ENCODE measurements around the gene RANBP3L.

RANBP3L gene

DNA sequence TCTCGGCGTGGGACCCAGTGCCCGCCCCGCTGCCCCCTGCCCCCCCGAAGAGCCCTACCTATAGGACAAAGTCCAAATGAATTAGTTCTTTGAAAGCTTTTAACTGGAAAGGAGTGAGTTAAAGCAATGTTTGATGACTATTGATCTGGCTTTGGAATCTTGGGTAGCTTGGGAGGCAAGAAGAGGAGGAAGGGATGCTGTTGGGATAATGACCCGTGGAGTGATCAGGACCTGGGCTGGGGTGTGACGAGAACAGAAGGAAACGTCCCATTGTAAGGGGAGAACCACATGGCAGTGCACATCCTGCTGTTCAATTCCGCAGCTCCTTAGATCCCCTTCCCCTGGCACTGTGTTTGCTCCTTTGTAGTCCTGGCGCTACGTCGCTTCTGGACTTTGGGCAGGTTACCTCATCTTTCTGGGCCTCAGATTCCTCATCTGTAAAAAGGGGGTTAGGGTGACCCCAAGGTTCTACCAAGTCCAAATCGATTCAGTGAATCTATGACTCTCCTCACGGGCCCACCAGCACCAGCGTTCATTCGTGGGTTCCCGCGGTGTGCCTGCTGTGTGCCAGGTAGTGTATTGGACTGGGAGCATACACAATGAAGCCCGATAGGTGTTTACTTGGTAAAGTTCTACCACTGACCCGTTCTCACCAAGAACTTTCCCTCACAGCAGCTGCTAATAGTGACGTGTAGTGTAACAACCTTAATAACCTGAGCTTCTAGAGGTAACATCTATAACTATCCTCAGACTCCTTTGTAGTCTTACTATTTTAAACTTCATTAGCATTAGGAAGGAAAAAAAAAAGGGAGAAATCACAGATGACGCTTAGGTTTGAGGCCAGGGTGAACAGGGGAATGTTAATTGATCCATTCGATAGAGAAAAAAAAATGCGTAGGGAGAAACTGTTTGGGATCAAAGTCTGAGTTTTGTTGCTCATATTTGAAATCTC is 58.9 kb downstream of the RANBP3L start:
- DNase-seq = no peak

DNA sequence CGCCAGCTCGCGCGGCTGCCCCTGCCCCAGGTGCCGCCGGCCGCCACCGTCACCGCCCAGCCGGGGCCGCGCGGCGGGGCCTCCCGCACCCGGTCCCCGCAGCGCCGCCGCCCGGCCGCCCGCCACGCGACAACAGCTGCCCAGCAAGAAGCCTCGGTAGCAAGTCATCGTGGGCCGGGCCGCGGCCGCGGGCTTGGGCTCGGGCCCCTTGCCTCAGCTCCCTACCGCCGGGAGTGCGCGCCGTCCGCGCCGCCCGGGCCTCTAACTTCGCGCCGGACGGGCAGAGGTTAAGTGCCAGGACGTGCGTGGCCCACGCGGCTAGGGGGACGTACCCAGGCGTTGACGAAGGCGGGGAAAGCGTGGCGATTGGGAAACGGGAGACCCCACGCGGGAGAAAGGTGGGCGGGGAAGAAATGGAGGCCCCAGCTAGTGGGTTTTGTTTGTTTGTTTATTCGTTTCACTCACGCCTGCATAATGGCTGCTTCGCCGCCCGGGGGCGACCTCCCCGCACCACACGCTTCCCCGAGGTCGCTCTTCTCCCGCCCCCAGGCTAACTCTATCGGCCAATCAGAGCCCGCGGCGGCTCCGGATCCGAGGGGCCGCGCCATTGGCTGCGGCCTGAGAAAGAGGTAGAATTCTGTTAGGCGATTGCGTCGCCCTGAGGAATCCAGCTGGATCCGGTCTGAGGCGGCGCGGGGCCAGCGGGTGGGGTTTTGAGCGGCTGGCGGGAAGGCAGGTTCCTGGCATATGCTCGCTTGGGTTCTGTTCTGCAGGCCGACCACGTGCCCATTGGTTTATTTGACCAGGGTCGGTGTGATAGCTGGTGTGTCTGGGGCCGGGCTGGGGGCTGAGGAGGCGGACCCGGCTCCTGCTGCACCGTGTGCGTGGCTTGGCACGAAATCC is 59.8 kb downstream of the RANBP3L start, which contains the start of gene NADK2:
TSS of gene NADK2 (minus strand) at position 295 of the 903 bp plus-strand sequence. CDS start at position 168, 127 bp downstream.
- peak; percentile 94 to 95 for DNase-seq

DNA sequence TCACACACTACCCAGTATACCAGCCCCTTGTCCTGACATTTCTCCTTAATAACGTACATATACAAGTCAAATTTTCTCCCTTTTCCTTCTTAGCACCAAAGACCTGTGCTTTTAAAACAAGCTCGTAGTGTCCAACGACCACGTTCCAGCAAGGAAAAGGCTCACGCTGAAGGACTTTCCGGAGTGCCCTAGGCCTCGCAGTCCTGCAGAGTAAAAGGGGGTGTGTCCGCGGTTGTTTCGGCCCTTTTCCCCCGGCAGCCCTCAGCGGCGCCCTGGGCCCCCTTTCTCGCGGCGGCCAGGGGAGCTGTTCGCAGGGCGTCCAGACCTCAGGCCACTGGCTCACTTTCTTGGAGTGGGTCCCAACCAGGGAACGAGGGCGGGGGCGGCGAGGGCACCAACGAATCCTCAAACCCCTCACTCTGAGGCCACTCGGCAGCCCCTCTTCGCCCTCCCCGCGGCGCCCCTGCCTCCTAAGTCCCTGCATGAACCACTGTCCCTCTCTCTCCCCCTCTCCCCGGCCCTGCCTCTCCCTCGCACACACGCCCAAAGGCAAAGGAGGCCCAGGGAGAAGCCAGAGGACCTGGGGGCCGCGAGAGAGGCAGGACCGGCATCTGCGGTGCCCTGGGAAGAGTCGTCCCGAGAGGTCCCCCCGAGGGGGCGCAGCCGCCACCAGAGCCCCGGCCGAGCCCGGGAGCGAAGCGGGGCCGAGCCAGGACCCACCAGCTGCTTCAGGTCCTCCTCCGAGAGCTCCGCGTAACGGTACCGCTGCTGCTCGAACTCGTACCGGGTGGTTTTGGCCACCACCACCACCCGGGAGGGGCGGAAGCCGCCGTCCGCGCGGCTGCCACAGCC is 60.7 kb downstream of the RANBP3L start:
- peak; percentile 10 to 16 for DNase-seq

DNA sequence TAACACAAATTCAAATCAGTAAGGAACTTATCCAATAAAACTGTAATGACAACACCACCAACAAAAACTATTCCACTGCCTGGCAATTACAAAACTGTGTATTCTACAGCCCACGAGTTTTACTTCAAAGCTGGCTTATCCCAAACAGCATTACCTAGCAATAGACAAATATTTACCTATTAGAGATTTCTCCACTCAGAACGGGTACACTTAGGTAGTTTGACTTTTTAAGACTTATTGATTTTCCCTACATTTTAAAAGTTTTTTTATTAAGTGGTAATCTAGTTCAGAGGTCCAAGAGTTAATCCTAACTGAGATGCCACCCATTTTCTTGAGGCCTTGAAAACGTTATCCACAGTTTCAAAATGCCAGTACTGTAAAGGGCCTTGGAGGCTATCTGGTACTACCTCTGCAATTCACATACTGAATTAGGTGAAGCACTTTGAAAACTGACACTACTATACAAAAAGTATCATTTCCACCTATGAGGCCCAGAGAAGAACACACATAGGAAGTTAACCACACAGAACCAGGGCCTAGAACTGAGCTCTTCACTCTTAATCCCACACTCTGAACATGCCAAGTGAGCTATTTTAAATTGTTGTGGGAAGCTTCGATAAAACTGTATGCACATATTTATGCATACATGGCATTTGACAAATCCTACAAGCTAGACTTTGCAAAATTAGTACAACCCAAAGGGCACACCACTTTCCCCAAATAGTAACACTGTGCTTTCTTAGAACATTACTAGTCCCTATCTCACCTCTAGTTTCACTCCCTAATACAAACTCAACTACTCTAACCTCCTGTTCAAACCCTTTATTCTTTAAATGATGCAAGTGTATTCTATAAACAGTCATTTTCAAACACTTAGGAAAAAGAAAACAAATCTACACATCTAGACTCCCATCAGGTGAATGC is 62.1 kb downstream of the RANBP3L start:
- DNase-seq = peak in 1 of 2 donors; percentile 5

DNA sequence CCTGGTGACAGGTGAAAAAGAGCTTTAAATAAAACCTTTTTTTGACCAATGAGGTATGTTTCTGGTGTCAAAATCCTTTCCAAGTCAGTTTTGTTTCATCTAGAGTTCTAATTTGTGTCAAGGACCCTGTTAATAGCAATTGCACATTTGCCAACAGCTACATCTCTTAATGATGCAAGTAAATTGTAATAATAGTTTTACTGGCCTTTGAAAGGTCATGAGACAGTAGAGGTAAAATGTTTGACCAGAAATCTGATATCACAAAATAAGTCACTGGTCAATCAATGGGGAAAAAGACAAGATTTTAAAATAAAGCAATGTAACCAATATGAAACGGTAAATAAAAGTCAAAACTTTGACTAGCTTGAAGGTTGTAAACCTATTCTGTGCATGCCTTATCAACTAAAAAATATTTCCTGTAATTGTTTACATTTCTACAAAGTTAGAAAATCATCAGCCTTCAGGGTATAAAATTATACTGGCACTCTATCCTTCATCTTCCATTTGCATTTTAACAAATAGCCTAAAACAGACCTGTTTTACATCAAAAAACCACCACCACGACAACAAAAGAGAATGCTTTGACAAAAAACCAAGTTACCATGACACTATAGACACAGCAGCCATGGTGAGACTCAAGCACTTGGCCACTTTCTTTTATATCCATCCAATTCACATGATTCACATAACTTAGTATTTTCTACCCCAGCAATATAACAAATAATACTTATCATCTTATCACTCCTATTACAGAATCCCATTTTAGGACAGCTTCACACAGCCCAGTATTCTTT is 63.0 kb downstream of the RANBP3L start:
- DNase-seq = no peak

DNA sequence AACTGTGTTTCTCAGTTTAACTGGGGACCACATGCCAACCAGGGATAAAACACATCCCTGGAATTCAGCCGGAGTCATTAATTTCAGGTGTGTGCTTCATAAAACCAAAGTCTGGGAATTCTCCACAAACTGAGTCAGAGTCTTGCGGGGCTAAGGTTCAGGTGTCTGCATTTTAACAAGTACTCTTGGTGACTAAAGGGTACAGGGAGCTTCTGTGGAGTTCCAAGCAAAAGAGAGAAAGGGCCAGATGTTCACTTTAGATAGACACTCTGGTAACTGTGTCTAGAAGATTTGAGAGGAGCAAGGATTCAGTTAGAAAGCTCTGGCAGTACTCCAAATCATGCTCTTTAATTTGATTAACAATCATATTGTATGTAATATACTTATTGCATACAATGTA is 64.0 kb downstream of the RANBP3L start:
- no peak for DNase-seq

DNA sequence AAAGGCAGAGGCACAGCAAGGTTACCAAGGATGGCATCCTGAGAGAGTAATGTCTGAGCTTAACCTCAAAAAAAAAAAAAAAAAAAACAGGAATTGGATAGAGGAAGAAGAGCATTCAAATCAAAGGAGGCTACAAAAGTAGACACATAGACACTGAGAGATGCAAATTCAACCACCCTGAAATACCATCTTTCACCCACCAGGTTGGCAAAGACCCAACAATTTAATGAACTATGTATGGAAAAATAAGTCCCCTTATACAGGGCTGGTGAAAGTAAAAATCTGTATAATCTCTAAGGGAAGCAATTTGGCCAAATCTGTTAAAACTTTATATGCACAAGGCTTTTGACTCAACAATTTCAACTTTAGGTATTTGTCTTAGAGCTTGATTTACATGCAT is 64.9 kb downstream of the RANBP3L start:
- no peak for DNase-seq

DNA sequence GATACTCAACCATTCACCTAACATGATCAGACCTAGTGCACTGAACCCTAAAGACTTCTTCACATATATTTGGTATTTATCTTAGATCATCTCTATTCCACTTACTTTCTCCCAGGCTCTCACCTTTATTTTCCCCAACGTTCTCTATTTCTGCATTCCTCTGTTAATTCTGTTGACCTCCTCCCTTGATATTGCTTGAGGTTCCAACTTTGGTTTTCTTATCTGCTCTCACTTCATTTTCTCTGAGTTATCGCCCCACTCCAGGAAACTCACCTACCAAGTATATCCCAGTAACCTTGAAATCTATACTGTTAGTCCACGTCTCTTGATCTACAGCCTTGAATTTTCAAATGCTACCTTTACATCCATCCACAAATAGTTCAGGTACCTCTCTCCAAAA is 69.2 kb downstream of the RANBP3L start:
- DNase-seq = no peak

DNA sequence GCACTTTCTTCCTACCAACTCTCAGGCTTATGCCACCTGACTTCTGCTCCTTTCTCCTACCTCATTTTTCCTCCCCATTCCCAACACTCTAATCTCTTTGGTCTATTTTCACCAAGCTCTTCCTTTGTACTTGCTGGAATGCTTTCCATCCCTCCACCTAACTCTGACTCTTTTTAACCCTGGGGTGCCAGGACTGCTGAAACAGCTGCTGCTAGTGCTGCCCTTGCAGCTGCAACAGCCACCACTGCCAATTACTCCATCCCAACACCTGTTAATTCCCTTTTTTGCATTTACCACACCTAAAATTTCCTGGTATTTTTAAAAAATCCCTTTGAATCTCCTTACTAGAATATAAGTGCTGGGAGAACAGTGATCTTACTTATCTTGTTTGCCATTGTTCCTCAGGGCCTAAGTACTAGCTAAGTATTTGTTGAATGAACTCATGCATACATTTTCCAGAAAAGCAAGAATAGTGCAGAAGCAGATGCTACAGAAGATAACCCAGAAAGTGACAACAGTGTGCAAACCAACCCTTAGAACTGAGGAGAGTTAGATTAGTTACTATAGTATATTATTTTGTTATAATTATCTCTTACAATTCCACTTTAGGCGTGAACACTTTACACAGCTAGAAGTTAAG is 71.4 kb downstream of the RANBP3L start:
- DNase-seq = no peak

DNA sequence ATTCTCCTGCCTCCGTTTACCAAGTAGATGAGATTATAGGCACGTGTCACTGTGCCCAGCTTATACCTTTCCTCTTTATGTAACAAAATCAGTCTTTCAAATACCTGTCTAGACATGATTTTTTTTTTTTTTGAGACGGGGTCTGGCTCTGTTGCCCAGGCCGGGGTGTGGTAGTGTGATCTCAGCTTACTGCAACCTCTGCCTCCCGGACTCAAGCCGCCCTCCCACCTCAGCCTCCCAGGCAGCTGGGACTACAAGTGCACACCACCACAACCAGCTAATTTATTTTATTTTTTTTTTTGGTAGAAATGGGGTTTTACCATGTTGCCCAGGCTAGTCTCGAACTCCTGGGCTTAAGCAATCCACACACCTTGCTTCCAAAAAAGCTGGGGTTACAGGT is 73.2 kb downstream of the RANBP3L start:
- DNase-seq = no peak

DNA sequence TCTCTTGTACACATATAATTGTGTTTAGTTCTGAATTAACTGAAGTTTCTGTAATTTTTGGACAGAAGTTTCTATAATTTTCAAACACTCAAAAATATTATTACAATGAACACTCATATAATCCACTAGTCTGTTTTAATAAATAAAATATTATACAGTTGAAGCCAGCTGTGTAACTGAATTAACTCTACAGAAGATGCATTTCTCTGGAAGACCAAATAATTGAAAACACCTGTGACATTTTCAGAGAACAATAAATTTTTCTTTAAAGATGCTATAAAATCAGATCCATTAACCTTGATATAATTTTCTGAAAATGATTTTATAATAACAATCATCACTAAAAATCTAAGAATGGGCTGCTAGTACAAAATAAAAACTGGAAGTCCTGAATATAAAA is 74.7 kb downstream of the RANBP3L start:
- no peak for DNase-seq

DNA sequence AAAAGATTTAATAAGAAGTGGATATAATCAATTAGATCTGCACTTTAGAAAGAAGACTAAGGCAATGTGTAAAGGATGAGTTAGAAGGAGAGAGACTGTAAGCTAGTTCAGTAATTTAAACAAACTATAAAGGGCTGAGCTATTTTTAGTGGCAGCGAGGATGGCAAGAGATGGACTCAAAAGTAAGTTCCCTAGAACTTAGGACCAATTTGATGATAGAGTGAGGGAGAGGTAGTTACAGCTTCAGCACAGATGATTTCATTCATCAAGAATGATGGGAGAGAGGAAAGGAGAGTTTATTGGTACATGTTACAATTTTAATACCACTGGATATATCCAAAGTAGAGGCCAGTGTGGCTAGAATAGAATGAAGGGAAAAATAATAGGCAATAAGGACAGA is 79.1 kb downstream of the RANBP3L start:
- no peak for DNase-seq

DNA sequence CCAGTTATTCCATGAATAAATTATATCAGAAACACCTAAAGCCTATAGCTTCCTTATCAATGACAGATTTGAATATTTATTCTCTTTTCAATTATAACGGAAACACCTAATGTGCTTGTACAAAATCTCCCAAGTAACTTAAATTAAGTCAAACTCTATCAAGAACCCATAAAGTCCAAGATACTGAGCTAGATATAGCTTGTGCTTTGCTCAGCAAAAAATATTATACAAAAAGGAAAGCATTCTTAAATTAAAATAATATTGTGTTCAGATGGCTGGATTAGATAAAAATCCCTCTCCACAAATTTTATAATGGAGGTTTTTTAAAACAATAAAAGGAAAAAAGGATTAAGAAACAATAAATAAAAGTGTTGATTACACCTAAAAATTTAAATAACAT is 83.7 kb downstream of the RANBP3L start:
- DNase-seq = no peak

DNA sequence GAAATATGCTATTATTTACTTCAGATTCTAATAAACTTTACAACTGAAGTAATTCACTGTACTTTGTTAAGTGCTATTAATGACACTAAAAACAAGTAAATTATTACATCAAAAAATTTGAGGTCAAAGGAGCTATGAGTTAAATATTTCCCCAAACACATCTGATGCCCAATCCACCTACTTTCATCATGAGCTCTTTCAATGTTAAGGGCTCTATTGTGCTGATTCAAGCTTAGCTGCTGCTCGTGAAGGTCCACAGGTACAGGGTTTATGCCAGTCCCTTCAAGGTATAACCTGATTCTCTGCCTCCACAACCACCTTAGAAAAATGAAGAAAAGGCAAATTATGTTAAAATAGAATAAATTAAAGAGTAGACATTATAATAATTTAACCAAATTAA is 84.1 kb downstream of the RANBP3L start:
- DNase-seq = no peak

DNA sequence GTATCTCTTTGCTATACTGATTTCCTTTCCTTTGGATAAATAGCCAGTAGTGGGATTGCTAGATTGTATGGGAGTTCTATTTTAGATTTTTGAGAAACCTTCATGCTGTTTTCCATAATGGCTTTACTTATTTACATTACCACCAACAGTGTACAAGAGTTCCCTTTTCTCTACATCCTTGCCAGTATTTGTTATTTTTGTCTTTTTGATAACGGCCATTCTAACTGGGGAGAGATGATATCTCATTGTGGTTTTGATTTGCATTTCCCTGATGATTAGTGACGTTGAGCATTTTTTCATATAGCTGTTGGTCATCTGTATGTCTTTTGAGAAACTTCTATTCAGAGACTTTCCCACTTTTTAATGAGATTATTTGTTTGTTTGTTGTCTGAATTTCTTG is 85.8 kb downstream of the RANBP3L start:
- no peak for DNase-seq

DNA sequence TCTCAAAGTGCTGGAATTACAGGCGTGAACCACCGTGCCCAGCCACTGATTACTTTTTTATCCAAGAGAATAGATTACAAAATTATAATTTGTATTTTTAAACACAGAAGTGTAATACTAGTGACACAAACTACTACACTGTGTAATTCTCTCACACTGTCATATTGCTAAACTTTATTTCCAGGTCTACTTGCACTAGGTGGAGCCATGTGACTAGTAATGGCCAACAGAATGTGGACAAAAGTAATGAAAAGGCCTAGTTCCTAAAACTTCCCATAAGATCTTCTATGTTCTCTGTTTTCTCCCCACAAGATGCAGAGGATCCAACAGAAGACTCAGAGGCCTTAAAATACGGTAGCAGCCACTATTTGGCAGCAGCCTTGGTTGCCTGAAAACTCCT is 87.3 kb downstream of the RANBP3L start:
- no peak for DNase-seq

DNA sequence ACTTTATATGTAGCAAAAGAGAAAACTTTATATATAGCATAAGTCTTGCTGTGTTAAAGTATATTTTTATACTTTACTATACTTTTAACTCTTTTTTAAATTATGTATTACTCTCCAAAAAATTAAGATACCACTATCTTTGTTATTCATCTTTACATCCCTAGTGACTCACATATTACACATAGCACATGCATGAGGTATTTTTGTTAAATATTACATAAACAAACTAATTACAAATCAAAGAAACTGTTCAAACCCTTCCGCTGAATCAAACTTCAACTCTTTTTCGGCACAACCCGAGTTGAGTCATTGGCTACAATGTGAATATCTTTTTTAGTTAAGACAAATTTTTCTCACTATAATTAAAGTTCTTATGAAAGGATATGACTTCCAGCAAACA is 92.0 kb downstream of the RANBP3L start:
- no peak for DNase-seq

DNA sequence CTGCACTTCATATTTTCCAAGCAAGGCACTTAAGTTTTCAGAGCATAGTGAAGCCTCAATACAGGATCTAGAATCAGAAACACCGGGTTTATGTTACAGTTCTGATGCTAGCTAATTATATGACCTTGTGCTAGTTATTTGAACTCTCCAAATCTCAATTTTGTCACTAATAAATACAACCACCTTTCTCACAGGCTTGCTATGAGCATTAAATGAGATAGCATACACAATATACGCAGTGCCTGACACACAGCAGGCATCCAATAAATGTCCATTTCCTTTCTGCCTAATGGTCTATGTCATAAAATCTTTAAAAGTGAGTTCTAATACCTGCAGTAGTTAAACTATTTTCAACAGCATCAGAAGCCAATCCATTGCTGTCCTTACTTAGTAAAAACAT is 92.9 kb downstream of the RANBP3L start:
- DNase-seq = no peak

DNA sequence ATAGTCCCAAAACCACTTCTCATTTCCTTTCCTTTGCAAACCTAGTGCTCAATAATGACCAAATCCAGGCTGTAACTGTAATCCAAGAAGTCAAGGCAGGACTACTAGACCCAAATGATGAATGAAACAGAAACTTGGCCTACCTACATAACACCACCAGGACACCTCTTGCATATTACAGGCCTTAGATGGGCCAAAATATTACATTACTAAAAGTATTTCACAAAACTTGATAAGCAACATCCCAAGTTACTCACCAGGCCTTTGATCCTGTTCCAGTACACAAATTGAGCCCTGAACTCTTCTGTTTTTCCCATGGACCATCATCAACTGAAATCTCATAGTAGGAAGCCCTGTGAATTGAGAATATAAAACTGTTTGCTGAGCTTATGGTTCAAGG is 94.8 kb downstream of the RANBP3L start:
- no peak for DNase-seq

DNA sequence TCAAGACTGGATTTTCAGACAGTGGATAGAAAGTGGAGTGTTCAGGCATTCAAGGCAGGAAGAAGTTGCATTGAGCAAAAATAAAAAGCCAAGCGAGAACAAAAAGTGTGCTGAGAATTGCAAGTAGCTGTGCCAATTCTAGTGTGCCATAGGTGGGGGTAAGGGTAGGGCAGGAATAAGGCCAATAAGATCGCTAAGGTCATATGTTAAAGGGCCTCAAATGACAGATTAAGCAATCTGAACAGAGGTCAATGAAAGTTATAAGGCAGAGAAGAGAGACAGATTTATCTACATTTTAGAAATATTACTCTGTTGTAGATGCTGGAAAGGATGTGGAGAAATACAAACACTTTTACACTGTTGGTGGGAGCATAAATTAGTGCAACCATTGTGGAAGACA is 96.4 kb downstream of the RANBP3L start:
- DNase-seq = no peak

All from CD4-positive, alpha-beta T cell treated with Interleukin-1 beta for 1 hour (primary cell).